Left lung (tissue), 10 donors: ENCODE results near the gene LDLRAD3. TPM values are rescaled to one million over a fixed set of nuclear protein-coding genes. Genes with fewer than 3 reads are reported as not detected.

ENCODE experiments used
- ATAC-seq: fragments of 200-7000 bp; cut with Tn5 transposase; one replicate; pipeline ENCODE4 v1.9.1; 2020; ENCODE audit warnings: moderate library complexity
- DNase-seq, 4 donors: peaks; one replicate each; pipeline ENCODE4 v3.0.0-alpha.2; 2013 to 2020
- H3K27ac ChIP-seq, 2 donors: fragments of 200-600 bp; sonication (generic) in 1 of 2; one replicate each; pipeline versions ENCODE4 v1.5.0 to v1.8.0; 2020 to 2021
- H3K27me3 ChIP-seq, 2 donors: fragments of 200-600 bp; sonication (generic) in 1 of 2; one replicate each; pipeline versions ENCODE4 v1.5.0 to v1.8.0; 2020 to 2021
- H3K36me3 ChIP-seq, 2 donors: fragments of 200-600 bp; sonication (generic) in 1 of 2; one replicate each; pipeline versions ENCODE4 v1.5.0 to v1.8.0; 2020 to 2021
- H3K4me1 ChIP-seq, 2 donors: fragments of 200-600 bp; one replicate each; pipeline ENCODE4 v1.8.0; 2021
- H3K4me3 ChIP-seq, 2 donors: fragments of 200-600 bp; sonication (generic) in 1 of 2; one replicate each; pipeline versions ENCODE4 v1.5.0 to v1.8.0; 2020 to 2021; ENCODE audit warnings: mild to moderate bottlenecking in 1 of 2
- H3K9me3 ChIP-seq, 2 donors: fragments of 200-600 bp; sonication (generic) in 1 of 2; one replicate each; pipeline versions ENCODE4 v1.5.0 to v1.8.0; 2020 to 2021
- intact Hi-C, 2 donors: fragments of 100-400 bp; cut with DNase I; formaldehyde crosslinking; loops; one replicate each; pipeline versions ENCODE4 v1.11.2 to v1.14.2; 2022
- polyA plus RNA-seq, 6 donors: library from polyadenylated mRNA; unstranded; fragments of 120-200 nt; gene quantifications; one replicate each; pipeline ENCODE4 v1.2.1, GENCODE V29; 2013; ENCODE audit not compliant: insufficient read length in 6 of 6
- total RNA-seq, 2 donors: library from RNA; stranded (reverse); fragmentation: NEBNext Ultra II Directional; extraction: Animal tissue kit (Norgen Biotek cat#: 25700); gene quantifications; one replicate each; pipeline ENCODE4 v1.2.1, GENCODE V29; 2021
- TF ChIP-seq, protein P1 (sequence below), 2 donors: fragments of 200-600 bp; sonication (generic) in 1 of 2; IDR thresholded peaks; one replicate each; pipeline versions ENCODE4 v1.5.0 to v1.8.0; 2021; ENCODE audit warnings: antibody characterized with exemption in 2 of 2
- donor health status: DM: no; HTN: yes; CAD: no.
- donor health status: DM: no; HTN: no; CAD: no.

Gene LDLRAD3
- total and polyA plus RNA-seq, 8 donors = 7.1 to 18.2 (median 16.8) TPM

DNA sequence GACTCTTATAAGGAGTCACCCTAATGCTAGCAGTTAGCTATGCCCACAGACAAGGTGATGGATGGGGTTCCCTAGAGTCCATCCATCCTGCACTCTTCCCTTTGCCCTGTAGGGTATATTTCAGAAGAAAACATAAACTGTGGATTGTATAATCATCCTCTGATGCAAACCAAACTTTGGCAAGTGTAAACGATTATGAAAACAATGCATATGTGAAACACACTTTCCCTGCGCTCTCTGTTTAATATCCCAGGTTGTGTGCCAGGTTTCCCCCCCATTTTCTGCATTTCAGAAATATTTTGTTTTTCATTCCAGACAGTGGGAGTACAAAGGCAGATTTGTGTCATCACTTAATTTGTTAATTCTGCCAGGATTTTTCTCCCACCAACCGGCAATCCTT lies 110.0 kb downstream of the LDLRAD3 start:
- Histone ChIP-seq H3K27me3 (no peaks in the 10 kb centered on the region), H3K27ac (no peak overlapping the region), H3K4me1 (peaks cover 0 to 9% of the 10 kb centered on the region in 2 donors), H3K36me3 (no peaks in the 10 kb centered on the region), H3K4me3 (no peak overlapping the region), H3K9me3 (no peaks in the 10 kb centered on the region)
- ATAC-seq (no peak), DNase-seq (peak in 1 of 4 donors; percentile 57)
- TF ChIP-seq, protein P1, sequence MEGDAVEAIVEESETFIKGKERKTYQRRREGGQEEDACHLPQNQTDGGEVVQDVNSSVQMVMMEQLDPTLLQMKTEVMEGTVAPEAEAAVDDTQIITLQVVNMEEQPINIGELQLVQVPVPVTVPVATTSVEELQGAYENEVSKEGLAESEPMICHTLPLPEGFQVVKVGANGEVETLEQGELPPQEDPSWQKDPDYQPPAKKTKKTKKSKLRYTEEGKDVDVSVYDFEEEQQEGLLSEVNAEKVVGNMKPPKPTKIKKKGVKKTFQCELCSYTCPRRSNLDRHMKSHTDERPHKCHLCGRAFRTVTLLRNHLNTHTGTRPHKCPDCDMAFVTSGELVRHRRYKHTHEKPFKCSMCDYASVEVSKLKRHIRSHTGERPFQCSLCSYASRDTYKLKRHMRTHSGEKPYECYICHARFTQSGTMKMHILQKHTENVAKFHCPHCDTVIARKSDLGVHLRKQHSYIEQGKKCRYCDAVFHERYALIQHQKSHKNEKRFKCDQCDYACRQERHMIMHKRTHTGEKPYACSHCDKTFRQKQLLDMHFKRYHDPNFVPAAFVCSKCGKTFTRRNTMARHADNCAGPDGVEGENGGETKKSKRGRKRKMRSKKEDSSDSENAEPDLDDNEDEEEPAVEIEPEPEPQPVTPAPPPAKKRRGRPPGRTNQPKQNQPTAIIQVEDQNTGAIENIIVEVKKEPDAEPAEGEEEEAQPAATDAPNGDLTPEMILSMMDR (IDR thresholded peaks at IDR 0.05) = no peak
- intact Hi-C loops = no loop called here

DNA sequence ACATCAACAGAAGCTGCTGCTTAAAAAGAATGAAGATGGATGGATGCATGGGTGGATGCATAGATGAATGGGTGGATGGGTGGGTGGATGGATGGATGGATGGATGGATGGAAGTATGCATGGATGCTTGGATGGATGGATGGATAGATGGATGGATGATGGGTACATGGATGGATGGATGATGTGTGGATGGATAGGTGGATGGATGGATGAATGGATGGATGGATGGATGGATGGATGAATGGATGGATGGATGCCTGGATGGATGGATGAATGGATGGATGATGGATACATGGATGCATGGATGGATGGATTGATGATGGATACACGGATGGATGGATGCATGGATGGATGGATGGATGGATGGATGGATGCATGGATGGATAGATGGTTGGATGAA lies 110.8 kb downstream of the LDLRAD3 start:
- DNase-seq (no peak), ATAC-seq (no peak)
- Histone ChIP-seq H3K4me3 (no peak overlapping the region), H3K4me1 (peaks cover 0 to 9% of the 10 kb centered on the region in 2 donors), H3K27me3 (no peaks in the 10 kb centered on the region), H3K36me3 (no peaks in the 10 kb centered on the region), H3K9me3 (peaks cover 0 to 2% of the 10 kb centered on the region in 2 donors), H3K27ac (no peak overlapping the region)
- TF ChIP-seq, protein P1 (IDR thresholded peaks at IDR 0.05) = no peak
- intact Hi-C loops = no loop called here

DNA sequence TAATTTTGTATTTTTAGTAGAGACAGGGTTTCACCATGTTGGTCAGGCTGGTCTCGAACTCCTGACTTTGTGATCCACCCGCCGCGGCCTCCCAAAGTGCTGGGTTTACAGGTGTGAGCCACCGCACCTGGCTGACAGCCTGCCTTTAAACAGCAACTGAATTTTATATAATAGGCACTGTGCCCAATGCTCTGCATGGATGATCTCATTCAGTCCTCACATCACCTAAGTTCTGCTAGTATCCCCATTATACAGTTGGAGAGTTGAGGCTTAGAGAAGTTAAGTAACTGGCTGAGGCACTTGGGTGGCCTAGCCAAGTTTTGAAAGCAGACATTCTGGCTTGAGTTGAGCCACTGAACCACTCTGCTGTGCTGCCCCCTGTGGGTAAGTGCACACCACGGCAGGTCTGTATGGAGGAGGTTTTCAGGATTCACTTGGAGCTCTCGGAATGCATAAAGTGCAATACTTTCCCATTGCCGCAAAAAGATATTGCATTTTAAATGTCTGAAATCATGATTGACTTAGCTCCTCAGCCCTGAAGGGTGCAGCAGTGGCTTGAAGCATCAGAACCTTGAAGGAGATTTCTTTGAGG lies 112.4 kb downstream of the LDLRAD3 start:
- peak in 1 of 4 donors; percentile 68 for DNase-seq
- H3K27me3 ChIP-seq = no peaks in the 10 kb centered on the region
- intact Hi-C loops = no loop called here
- H3K27ac ChIP-seq = no peak overlapping the region
- H3K36me3 ChIP-seq = no peaks in the 10 kb centered on the region
- ATAC-seq = peak; percentile 75
- TF ChIP-seq, protein P1 (IDR thresholded peaks at IDR 0.05) = peak in 1 of 2 donors; percentile 27
- peaks cover 0 to 15% of the 10 kb centered on the region in 2 donors for H3K4me1 ChIP-seq
- H3K4me3 ChIP-seq = no peak overlapping the region
- H3K9me3 ChIP-seq = peaks cover 0 to 5% of the 10 kb centered on the region in 2 donors

DNA sequence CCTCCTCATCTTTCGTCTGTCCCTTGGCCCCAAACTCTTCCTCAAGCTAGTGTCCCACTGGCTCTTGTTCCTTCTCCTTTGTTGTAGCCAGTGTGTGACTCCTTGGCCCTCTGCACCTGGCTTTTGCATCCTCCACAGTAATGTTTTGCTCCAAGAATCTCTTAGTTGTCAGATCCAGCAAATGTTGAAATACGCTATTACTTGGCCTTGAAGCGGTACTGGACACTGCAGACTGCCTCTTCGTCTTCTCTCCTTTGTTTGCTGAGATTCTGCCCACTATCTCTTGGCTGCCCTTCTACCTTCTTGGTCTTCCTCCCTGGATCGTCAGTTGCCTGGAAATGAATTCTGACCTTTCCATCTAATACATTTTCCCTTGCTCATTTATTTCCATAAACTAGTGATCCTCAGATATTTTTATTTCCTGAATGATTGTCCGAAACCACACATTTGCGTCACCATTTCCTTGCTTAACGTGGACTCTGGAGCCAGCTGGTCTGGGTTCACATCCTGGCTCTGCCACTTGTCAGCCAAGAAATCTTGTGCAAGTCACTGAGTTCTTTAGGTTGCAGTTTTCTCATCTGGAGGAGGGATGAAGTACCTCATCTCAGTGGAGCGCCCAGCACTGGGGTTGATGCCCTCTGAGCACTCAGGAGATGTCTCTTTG lies 113.6 kb downstream of the LDLRAD3 start:
- Histone ChIP-seq H3K9me3 (peaks cover 0 to 5% of the 10 kb centered on the region in 2 donors), H3K27me3 (no peaks in the 10 kb centered on the region), H3K36me3 (no peaks in the 10 kb centered on the region), H3K27ac (peak overlapping the region in 1 of 2 donors; percentile 39), H3K4me3 (no peak overlapping the region), H3K4me1 (peaks cover 0 to 15% of the 10 kb centered on the region in 2 donors)
- intact Hi-C loops = no loop called here
- TF ChIP-seq, protein P1 (IDR thresholded peaks at IDR 0.05) = no peak
- ATAC-seq (peak; percentile 50), DNase-seq (no peak)

DNA sequence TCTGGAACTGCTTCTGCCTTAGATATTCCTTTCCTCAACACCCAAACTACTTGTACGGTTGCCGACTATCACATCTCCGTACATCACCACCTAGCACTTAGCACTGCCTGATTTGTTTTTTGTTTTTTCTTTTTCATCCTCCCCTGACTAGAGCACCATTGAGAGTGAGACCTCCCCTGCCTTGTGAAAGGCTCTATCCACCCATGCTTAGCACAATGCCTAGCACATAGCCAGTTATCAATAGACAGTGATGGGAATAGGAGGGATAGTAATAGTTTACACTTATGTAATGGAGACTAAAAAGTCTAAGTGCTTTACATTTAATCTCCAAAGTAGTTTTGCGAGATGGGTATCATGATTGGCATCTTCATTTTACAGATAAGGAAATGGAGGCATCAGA lies 115.8 kb downstream of the LDLRAD3 start:
- H3K36me3 ChIP-seq = no peaks in the 10 kb centered on the region
- H3K4me1 ChIP-seq = peaks cover 0 to 15% of the 10 kb centered on the region in 2 donors
- DNase-seq = no peak
- H3K4me3 ChIP-seq = no peak overlapping the region
- TF ChIP-seq, protein P1 (IDR thresholded peaks at IDR 0.05) = no peak
- ATAC-seq = no peak
- H3K27ac ChIP-seq = no peak overlapping the region
- H3K27me3 ChIP-seq = no peaks in the 10 kb centered on the region
- H3K9me3 ChIP-seq = peaks cover 0 to 5% of the 10 kb centered on the region in 2 donors
- intact Hi-C loops = no loop called here
